ENCODE results near the gene AMDHD2.
"Not testable (repeated sequence)": the region's sequence is repeated elsewhere in the genome, so short reads cannot be mapped to it uniquely, and the experiment has no call there.

AMDHD2 gene

DNA sequence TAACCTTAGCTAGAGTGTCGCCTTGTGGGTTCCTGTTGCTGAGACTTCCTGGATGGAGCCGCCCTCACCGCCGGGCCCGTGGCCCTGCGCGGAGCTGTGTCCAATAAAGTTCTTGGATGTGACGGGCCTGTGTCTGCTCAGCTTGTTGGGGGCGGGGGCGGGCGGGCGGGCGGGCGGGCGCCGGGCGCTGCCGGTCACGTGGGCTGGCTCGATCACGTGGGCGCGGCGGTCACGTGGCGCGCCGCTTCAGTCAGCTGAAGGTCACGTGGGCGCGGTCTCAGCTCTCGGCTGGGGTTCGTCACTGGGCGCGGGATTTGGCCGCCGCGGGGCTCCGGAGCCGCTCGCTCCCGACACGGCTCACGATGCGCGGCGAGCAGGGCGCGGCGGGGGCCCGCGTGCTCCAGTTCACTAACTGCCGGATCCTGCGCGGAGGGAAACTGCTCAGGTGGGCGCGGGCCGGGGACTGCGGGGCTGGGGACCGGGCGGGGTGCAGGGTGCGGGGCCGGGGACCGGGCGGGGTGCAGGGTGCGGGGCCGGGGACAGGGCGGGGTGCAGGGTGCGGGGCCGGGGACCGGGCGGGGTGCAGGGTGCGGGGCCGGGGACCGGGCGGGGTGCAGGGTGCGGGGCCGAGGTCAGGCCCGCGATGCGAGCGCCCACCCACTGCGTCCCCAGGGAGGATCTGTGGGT, at the start of gene AMDHD2:
AMDHD2 (plus strand) TSS at position 275 of the 687 bp plus-strand sequence; CDS start at position 363, 88 bp downstream.
- DNase-seq (ENCODE audit: low read depth, low spot score) = peak; percentile 59

DNA sequence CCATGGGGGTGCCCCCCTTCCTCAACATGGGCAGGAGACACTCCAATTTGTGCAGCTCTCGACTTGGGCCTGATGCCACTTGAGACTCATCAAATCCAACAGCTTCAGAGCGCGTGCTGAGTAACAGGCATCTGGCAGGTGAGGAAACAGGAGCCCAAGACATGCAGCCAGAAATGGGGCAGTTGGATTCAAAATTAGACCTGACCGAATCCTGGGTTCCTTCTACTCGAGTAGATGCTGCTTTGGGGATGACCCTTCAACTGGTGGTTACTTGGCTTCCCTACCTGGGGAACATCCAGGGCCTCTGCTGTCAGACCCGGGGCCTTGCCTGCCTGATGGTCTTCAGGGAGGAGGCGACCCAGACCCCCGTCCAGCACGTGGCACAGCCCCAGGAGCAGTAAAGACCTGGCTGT, 49.6 kb upstream of the AMDHD2 start:
- no peak for DNase-seq (ENCODE audit: low read depth, low spot score)

GRCh38 chr16:2471016-2471652, 49.0 kb upstream of the AMDHD2 start, which contains the start of gene NTN3:
Gene NTN3, plus strand, starts transcription at chr16:2471297. Its CDS starts 405 bp downstream, at chr16:2471702.
- no peak for DNase-seq (ENCODE audit: low read depth, low spot score)

DNA sequence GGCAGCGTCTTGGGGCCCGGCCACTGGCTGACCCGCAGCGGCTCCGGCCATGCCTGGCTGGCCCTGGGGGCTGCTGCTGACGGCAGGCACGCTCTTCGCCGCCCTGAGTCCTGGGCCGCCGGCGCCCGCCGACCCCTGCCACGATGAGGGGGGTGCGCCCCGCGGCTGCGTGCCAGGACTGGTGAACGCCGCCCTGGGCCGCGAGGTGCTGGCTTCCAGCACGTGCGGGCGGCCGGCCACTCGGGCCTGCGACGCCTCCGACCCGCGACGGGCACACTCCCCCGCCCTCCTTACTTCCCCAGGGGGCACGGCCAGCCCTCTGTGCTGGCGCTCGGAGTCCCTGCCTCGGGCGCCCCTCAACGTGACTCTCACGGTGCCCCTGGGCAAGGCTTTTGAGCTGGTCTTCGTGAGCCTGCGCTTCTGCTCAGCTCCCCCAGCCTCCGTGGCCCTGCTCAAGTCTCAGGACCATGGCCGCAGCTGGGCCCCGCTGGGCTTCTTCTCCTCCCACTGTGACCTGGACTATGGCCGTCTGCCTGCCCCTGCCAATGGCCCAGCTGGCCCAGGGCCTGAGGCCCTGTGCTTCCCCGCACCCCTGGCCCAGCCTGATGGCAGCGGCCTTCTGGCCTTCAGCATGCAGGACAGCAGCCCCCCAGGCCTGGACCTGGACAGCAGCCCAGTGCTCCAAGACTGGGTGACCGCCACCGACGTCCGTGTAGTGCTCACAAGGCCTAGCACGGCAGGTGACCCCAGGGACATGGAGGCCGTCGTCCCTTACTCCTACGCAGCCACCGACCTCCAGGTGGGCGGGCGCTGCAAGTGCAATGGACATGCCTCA, 48.3 kb upstream of the AMDHD2 start:
- no peak for DNase-seq (ENCODE audit: low read depth, low spot score)

DNA sequence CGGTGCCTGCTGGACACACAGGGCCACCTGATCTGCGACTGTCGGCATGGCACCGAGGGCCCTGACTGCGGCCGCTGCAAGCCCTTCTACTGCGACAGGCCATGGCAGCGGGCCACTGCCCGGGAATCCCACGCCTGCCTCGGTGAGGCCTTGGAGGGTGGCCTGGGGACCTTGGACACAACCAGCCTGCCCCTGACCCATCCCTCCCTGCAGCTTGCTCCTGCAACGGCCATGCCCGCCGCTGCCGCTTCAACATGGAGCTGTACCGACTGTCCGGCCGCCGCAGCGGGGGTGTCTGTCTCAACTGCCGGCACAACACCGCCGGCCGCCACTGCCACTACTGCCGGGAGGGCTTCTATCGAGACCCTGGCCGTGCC, 47.7 kb upstream of the AMDHD2 start:
- no peak for DNase-seq (ENCODE audit: low read depth, low spot score)

DNA sequence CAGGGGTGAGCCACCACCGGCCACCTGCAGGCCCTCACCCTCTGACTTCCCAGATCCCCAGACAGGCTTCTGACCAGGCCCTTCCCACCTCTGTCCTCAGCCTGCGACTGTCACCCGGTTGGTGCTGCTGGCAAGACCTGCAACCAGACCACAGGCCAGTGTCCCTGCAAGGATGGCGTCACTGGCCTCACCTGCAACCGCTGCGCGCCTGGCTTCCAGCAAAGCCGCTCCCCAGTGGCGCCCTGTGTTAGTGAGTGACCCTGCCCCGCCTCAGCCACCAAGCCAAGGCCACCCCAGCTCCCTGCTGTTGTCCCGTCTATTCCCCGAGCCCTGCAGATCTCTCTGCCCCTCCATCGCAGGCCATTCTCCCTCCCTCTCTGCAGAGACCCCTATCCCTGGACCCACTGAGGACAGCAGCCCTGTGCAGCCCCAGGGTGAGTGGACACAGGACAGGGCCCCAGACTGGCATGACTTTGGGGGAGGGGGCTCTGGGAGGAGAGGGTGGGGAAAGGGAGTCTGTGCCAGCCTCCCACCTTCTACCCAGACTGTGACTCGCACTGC, 47.2 kb upstream of the AMDHD2 start:
- no peak for DNase-seq (ENCODE audit: low read depth, low spot score)

DNA sequence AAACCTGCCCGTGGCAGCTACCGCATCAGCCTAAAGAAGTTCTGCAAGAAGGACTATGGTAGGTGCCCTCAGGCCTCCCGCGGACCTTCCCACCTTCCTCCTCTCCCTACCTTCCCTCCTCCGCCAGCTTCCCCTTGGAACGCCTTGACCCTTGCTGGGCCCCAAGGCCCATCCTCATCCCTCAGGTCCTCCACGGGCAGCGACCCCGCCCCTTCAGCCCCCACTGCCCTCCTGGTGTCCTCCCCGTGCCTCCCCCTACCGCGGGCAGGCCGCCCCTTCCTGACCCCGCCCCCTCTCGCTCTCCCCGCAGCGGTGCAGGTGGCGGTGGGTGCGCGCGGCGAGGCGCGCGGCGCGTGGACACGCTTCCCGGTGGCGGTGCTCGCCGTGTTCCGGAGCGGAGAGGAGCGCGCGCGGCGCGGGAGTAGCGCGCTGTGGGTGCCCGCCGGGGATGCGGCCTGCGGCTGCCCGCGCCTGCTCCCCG, 46.7 kb upstream of the AMDHD2 start:
- no peak for DNase-seq (ENCODE audit: low read depth, low spot score)

GRCh38 chr16:2473999-2474876, 45.9 kb upstream of the AMDHD2 start:
- no peak for DNase-seq (ENCODE audit: low read depth, low spot score)

GRCh38 chr16:2474877-2475412, 45.2 kb upstream of the AMDHD2 start, which contains the start of gene TBC1D24:
Gene TBC1D24, plus strand, starts transcription at chr16:2475127. Its CDS starts 21,022 bp downstream, at chr16:2496149.
- DNase-seq (ENCODE audit: low read depth, low spot score) = peak; percentile 36

DNA sequence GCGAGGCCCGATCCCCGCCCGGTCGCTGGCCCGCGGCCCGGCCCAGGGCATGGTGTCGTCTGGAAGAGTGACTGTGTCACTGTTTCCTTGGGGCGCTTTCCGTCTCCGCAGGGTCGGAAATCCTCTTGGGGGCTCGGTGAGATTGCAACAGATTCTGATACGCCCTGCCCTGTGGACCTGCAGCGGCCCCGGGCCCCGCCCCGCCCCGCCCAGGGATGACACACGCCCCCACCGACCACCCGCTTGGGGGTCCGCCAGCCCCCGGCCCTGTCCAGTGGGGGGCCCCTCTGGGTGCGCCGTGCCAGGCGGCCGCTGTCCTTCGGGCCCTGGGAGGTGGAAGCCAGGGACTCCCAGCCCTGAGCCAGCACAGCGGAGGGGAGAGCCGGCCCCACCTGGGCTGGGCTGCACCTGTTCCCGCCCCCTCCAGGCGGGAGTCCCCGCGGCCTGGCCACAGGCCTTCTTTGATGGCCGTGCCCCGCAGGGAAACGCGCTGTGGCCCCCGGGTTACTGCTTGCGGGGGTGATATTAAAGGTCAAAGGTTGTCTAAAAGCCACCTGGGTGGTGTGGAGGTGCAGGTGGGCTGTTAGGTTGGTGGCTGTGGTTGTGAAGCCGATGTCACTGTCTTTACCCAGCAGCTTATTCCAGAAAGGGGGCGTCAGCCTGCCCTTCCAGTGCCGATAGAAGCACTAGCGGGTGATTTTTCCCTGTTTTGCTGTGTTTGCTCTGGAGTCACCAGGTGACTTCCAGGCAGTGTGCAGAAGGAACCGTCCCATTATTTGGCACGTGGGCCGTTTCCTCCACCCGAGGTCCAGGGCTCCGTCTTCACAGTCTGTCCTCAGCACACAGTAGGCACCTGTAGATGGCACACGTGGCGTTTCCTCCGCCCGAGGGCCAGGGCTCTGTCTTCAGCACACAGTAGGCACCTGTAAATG, 44.5 kb upstream of the AMDHD2 start:
- DNase-seq (ENCODE audit: low read depth, low spot score) = no peak

GRCh38 chr16:2476345-2476720, 43.8 kb upstream of the AMDHD2 start:
- no peak for DNase-seq (ENCODE audit: low read depth, low spot score)

- no peak for DNase-seq (ENCODE audit: low read depth, low spot score)
Observed at GRCh38 chr16:2476741-2477140, 43.4 kb upstream of the AMDHD2 start.

- no peak for DNase-seq (ENCODE audit: low read depth, low spot score)
Observed at GRCh38 chr16:2477327-2477726, 42.8 kb upstream of the AMDHD2 start.

GRCh38 chr16:2478279-2478678, 41.9 kb upstream of the AMDHD2 start:
- no peak for DNase-seq (ENCODE audit: low read depth, low spot score)

DNA sequence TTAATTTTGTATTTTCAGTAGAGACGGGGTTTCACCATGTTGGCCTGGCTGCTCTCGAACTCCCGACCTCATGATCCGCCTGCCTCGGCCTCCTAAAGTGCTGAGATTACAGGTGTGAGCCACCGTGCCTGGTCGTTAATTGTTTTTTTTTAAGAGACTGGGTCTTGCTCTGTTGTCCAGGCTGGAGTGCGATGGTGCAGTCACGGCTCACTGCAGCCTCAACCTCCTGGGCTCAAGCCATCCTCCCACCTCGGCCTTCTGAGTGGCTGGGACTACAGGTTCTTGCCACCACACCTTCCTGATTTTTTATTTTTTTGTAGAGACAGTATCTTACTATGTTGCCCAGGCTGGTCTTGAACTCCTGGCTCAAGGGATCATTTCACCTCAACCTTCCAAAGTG, 40.2 kb upstream of the AMDHD2 start:
- DNase-seq (ENCODE audit: low read depth, low spot score) = not testable (repeated sequence)

DNA sequence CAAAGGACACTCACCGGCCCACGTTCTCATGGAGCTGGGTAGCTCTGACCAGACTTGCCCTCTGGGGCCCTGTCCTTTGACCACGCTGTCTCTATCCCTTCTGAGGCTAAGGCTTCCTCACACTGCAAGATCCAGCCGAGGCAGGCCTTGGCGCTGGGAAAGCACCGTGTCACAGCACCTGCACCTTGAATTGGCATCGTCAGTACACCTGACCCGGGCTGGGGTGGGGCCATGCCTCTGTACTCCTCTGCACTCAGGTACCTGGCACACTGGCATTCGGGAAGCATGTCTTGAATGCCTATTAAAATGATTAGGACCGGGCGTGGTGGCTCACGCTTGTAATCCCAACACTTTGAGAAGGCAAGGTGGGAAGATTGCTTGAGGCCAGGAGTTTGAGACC, 39.2 kb upstream of the AMDHD2 start:
- DNase-seq (ENCODE audit: low read depth, low spot score) = no peak

DNA sequence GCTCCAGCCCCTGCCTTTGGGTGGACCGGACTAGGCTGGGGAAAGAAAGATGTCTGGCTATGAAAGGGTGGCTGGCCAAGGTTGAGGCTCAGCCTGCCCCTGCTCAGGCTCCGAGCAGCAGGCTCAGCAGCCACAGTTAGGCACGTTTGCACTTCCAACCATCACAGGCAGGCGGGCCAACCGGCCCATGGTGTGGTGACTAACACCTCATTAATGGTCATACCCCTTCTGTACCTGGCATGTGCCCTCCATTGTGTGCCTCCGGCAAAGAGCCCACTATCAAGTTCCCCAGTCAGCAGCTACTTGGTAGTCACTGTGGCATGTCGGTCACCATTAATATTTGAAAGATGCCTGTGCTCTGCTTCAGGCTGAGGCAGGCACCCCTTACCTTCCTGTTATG, 38.5 kb upstream of the AMDHD2 start:
- no peak for DNase-seq (ENCODE audit: low read depth, low spot score)

GRCh38 chr16:2482249-2482648, 37.9 kb upstream of the AMDHD2 start:
- no peak for DNase-seq (ENCODE audit: low read depth, low spot score)

GRCh38 chr16:2482708-2483534, 37.2 kb upstream of the AMDHD2 start:
- no peak for DNase-seq (ENCODE audit: low read depth, low spot score)

Data from smooth muscle cell of the brain vasculature (primary cell).